Activated CD8-positive, alpha-beta memory T cell treated with anti-CD3 and anti-CD28 coated beads, Interleukin-2, amount 50 U/mL, for 48 hours (primary cell): ENCODE data around the gene NWD2.
"Not testable (repeated sequence)": the region's sequence is repeated elsewhere in the genome, so short reads cannot be mapped to it uniquely, and the experiment has no call there.

Experiments used
- DNase-seq: peaks from one replicate; pipeline ENCODE4 v3.0.0-alpha.2; 2020

NWD2 gene, protein sequence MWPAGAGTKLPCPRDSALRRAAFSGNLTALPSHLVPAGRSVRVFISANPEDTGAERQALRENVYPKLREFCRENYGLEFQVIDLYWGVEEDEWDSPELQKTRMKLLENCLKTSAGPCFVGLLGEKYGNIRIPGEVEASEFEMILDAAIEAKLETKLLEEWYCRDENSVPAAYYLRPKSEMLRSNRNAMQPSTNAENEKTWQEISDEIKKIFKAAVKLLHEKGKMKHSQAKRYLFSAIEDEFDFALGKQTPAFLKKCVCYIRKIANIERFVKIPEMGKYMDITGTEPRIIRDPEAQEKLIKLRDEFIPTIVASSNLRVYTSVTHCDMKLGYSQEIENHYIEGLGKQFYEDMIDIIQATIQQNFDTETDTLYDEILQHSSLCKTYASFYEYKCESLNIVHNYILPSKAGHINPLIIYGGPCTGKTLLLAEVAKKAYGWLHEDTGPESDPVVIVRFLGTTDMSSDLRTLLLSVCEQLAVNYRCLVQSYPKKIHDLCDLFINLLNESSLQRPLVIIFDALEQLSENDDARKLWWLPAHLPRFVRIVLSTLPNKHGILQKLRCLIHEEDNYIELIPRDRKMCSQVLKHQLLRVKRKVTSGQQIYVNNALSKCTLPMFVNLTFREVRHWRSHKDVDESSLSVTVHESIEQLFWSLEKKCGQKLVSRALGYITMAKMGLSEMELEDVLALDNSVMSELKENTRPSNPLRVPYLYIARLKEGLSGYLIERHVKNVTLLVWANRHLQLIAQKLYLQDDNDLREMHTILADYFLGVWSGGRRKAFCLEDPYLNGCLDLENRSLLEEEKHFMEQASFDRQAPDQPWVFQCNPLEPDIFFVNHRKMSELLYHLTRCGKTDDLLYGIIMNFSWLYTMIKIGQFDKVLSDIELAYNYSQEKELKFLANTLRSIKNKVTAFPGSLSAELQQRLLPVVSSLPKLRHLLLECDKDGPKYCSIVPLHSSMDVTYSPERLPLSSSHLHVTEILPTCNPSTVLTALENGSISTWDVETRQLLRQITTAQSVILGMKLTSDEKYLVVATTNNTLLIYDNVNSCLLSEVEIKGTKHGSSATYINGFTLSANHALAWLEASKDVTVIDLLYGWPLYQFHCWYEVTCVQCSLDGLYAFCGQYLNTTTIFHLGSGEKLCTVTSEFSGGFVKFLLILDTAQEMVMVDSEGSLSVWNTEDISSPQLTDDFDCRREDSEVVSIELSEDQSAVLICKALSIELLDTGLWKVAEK (N-terminal part only)

DNA sequence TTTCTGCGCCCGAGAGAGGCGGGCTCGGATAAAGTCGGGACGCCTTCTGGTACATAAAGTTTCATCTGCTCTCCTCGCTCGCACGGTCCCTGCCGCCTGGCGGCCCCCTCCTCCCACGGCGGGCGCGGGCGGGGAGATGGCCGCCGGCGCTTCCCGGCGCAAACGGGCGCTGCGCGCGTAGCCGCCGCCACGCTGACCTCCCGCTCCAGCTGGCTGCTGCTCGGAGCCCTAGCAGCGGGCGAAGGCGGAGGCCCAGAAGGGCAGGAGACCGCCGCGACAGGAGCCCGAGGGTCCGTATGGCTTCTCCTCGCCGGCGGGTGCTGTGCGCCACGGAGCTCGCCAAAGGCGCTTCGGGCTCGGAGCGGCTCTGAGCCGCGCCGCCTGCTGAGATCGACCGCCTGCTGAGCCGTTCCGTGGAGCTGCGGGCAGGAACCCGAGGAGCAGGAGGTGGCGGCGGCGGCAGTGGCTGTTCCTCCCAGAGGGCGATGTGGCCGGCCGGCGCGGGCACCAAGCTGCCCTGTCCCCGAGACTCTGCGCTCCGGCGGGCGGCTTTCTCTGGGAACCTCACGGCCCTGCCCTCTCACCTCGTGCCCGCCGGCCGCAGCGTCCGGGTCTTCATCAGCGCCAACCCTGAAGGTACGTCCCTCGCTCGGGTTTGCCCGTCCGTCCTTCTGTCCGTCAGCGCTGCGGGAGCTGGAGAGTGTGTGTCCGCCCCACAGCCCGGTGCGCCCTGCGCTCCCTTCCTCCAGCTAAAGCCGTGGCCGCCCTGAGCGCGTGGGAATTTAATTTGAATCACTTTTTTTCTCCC is at the start of gene NWD2:
Gene NWD2 (plus strand): TSS at position 161 of the 808 bp plus-strand sequence. CDS start 325 bp downstream, at position 486.
- no peak for DNase-seq

DNA sequence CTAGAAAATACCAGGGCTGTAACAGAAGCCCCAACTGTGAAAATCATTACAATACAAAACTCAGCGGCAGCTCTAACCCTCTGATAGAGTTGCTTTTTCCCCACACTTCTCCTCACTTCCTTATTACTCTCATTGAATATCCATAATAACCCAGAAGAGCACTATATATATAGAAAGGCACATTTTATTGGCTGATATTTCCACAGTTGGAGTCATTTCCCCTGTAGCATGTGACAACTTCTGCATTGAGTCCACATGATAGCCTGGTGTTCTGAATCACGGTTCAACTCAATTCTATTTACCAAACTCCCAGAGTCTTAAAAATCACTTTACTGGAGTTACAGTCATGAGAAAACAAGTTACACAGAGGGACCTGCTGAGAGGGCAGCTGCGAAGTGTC is 46.6 kb upstream of the NWD2 start:
- DNase-seq: no peak

DNA sequence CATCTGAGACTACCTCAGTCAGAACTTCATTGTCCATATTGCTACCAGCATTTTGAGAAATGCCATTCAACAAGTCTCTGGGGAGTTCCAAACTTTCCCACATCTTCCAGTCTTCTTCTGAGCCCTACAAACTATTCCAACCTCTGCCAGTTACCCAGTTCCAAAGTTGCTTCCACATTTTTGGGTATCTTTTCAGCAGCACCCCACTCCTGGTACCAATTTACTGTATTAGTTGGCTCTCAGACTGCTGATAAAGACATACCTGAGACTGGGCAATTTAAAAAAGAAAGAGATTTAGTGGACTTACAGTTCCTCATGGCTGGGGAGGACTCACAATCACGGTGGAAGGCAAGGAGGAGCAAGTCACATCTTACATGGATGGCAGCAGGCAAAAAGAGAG is 39.8 kb upstream of the NWD2 start:
- DNase-seq: not testable (repeated sequence)

DNA sequence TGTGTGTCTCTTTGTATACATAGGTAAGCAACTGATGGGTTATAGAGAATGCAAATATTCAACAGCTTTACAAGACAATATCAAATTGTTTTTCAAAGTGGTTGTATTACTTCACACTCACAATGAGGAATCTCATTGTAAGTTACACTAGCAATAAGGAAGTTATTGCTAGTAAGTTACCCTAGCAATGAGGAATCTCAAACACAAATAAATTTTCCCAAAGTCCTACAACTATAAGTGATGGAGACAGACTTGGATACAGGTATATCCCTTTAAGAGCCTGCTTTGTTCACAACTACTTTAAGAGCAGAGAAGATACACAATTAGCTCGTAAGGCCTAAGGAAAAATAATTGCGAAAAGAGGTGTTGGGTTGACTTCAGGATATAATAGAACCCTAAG is 28.3 kb upstream of the NWD2 start:
- no peak for DNase-seq

DNA sequence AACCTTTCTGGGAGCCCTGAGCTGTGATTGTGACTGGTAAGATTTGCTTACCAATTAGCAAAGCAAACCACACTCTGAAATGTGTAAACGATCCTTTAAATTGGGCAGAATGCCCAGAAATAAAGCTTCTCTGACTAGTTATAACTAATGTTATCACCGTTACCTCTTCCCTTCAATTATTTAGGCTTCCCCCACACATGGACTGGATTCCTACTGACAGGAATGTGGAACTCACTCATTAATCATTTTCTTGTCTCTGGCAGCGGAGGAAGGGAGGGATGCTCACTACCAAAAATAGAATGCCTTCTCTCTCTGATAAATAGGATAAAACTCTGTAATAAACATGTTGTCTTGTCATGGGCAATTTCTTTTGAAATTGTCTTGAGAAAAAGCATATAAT is 25.3 kb upstream of the NWD2 start:
- no peak for DNase-seq

DNA sequence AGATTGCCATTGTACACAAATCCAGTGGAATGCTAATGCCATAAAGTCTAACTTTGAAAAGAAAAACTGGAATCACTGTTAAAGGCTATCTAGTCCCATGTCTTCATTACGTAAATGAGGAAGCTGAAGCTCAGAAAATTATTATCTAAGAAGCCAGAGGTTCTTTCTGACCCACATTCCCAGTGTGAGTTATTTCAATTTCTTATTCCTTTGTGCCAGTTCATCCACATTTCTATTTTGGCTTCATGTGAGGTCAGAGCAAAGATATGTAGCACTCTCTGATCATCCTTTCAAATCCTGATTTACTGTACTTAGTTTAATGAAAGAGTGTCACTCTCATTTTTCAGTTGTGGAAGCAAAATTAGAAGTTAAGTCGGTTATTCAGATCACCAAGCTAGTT is 24.6 kb upstream of the NWD2 start:
- DNase-seq: no peak

DNA sequence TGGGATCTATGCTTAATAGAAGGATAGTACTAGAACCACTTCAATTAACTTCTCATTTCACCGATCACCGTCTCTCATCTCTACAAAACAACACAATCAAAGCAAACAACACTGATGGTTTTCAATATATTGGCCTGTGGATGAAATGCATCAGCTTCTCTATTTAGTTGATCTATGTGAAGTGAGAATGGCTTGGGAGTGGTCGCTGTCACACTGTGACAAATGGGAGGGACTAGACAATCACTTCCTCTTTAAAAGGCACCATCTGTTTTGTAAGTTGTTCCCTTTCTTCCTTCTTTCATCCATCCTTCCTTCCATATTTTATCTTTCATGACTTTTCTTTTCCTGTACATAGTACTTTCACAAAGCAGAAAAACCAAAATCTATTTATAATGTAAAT is 23.9 kb upstream of the NWD2 start:
- DNase-seq: no peak

DNA sequence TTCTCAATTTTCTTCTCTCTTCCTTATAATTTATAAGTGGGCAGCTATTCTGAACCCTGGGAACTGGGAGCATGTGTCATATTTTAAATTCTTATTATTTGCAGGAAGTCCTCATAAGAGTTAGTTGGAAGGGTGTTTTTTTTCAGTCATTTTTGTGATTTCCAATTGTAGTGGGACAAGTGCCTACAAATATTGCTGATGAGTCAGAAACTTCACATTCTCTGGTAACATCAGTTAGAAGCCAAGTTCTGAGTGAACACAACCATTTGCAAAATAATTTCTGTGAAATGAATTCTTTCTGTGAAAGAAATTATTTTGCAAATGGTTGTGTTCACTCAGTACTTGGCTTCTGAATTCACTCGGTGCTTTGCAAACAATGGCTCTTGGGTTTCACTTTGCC is 20.8 kb upstream of the NWD2 start:
- DNase-seq: no peak

DNA sequence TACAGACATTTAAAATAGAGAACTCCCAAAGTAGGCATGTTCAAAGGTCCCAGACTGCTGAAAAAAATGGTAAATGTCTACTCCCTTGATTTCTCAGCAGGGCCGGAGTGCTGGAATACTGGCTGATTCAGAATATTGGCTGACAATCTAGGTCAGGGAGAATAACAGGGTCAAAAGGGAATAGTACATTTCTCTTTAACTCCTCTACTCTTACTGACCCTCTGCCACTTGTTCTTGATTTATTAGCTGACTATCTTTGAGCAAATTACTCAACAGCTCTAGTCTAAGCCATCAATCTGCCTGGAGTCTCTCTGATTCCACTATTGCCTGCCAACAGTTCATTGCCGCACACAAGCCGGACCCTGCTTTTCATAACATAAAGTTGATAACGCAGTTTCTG is 19.7 kb upstream of the NWD2 start:
- DNase-seq: no peak

DNA sequence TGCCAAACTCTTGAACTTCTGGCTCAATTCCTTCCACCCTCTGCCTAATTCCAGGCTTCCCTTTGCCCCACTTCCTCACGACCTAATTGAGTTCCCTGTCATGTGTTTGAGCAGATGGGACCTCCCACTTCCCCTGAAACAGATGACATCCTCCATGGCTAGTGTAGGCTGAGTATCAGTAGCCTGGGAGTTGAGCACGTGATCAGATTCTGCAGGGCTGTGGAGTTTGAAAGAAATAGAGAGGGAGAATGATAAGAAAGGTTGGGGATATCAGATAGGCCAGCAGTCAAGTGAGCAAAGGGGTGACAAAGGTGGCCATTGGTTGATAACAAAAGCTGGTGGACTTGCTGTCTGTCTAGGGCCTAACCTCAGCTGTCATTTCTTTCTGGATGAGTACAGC is 18.8 kb upstream of the NWD2 start:
- DNase-seq: no peak

DNA sequence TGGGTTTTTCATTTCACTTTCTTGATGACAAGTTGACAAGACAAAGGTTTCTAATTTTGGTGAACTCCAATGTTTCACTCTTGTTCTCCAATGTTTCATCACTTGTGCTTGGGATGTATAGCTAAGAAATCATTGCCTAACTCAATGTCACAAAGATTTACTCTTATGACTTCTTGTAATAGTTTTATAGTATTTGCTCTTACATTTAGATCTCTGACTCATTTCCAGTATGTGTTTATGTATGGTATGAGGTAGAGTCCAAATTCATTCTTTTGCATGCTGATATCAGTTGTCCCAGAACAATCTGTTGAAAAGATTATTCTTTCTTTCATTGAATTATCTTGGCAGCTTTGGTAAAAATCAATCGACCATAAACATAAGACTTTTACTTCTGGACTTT is 12.2 kb upstream of the NWD2 start:
- DNase-seq: no peak

DNA sequence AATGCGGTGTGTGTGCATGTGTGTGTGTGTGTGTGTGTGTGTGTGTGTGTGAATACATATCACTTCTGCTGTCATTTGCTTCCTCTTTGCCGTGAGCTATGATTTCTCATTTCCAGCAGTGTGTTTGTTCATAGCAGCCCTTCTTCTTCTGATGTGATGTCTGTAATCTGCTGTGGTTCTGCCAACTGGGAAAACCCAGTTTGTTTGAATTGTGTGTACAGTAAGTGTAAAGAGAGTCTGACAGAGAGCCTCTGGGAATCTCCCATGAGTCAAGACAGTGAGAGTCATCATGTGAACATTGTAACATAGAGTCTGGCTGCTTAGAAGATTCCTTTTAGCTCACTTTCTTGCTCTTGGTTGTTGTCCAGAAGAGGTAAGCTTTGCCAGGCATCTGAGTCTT is 8.4 kb upstream of the NWD2 start:
- DNase-seq: no peak

DNA sequence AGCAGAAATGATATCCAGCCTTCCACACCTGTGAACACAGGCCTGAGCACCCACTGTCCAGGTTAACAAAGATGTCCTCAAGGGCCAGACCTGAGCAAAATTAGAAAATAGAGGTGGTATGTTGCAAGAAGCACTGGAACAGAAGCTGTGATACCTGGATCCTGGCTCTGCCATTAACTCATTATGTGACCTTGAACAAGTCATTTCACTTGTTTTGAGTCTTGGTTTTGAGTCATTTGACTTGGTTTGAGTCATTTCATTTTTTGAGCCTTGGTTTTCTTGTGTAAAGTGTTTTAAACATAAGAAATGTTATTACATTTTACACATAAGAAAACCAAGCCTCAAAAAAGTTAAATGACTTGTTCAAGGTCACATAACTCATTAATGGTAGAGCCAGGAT is 2.9 kb upstream of the NWD2 start:
- DNase-seq: no peak

DNA sequence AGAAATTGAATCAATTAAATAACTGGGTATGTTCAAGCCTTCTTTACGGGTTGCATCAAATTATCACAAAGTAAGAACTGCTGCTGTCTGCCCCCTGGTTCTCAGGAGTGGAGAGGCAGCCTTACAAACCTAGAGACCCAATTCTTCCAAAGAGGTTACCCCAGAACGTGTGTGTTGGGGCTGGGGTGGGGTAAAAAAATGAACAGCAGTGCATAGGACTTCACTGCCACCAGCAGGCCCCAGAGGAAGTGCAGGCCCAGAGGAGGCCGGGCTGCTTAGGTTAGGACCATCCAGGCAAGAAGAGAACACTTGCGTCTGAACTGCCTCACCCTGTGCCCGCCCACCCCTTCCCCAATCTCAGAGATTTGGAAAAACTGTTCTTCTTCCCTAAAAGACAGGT is 1.5 kb upstream of the NWD2 start:
- no peak for DNase-seq

DNA sequence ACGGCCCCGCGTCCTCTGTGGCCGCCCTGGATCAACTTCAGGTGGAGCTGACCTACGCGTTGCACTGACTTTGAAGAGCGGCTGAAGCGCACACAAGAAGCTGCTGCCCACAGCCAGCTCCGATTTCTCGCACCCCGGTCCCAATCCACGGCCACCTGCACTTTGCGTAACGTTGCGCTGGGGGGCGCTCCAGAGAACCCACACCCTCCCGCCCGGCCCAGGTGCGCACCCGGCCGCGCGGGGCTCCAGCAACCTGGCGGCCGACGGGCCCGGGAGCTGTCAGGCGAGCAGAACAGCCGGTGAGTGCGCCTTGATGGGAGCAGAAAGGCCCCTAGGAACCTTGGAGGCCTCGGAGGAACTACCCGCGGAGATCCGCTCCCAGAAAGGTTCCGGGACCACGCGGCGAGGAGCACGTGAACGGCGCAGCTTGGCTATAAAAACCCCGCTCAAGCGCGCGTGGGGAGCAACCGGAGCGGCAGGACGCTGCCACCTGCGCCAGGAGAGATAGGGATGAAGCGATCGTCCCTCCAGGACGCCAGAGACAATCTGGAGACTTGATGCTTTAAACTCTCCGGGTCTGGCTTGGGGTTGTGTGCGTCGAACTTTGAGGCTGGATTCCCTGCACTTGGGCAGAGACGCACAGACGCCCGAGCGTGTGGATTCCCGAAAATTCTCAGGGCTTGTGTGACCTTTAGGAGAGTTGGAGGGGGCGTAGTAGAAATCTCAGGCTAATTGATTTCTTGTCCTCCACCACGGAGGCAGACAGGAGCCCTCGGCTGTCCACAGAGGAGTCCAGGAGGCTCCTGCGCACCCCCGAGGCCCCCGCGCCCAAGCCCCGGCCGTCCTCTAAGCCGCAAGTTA is 591 bp upstream of the NWD2 start:
- DNase-seq: no peak

DNA sequence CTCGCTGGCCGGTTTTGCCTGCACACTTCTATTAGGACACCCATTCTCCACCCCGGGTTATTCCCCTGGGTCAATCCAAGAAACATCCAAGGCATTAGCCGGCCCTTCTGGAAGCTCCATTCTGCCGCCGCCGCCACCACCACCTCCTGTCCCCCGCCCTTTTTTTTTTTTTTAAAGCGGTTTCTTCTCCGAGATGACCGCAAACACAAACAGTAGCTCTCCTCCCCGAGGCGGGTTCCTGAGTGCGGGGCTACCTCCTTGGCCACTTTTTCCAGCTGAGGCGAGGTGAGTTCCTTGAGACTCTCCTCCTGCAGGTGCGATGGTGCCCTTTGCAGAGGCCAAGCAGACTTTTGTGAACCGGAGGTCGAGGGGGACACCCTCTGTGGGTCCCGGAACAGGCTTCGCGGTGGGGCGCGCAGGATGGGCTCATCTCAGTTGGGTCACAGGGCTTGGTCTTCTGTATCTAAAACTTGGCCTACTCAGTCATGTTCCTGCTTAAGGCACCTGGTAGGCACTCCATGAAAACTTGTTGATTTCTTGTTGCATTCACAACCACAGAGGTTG is 930 bp downstream of the NWD2 start:
- DNase-seq: no peak

DNA sequence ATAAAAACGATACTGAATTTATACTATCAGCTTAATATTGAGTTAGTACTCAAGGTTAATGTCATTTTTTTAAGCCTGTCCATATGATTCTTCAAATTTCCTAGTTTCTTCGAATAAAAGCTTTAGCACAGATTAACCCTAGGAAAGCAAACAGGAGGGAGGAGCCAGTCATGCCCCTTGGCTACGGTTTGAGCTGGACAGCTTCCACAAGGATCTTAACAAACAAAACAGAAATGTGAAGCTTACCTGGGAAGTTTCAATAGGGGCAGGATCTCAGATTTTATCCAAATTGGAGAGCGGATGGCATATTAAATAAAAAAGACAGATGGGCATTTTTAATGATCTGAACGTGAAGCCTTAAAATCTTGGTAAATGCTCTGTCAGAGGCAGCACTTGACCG is 2.3 kb downstream of the NWD2 start:
- no peak for DNase-seq

DNA sequence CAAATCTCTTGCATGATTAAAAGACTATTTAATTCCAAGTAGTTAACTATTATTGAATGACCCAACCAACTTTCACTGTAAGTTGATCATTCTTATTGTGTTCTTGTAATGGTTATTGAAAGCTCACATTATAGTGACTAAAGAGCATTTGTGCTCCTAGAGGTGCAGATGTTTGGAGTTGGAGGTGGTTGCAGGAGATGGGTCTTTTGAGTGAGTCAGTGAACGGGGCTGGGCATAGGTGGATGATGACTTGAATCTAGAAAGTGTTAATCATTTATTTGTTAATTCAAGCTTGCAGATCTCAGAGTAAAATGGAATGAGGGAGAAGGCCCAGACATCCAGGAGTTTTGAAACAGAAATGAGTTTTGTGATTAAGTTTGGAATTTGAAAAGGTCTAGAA is 13.7 kb downstream of the NWD2 start:
- no peak for DNase-seq

DNA sequence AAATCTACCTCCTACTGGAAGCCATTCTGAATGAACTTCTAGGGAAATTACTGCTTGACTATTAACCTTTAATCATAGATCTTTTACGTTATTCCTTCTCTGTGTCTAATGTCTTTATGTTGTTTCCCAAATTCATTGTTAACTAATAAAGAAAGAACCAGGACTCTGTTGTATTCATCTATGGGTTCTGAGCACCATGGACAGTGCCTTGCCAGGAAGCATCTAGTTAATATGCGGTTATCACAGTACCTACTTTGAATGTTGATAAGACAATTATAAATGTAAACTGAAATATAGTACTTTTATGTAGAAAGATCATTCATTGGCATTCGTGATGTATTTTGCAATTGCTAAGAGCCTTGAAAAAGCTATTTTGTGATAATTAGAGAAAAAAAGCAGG is 23.8 kb downstream of the NWD2 start:
- DNase-seq: no peak

DNA sequence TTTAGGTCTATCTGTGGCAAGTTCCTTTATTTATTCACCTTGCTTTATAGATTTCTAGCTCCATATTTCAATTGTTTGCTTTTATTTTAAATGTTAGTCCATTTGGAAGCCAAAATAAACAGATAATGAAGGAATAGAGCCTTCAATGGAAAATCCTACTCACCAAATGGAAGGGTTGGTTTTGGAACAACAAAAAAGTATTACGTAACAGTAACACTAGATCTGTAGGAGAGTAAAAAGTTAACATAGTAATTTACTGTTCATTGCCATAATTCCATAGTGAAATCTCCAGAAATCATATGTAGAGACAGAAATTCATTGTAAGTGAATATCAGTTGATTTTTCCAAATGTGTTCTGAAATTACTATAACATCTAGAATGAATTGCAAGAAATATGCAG is 34.6 kb downstream of the NWD2 start:
- DNase-seq: no peak

DNA sequence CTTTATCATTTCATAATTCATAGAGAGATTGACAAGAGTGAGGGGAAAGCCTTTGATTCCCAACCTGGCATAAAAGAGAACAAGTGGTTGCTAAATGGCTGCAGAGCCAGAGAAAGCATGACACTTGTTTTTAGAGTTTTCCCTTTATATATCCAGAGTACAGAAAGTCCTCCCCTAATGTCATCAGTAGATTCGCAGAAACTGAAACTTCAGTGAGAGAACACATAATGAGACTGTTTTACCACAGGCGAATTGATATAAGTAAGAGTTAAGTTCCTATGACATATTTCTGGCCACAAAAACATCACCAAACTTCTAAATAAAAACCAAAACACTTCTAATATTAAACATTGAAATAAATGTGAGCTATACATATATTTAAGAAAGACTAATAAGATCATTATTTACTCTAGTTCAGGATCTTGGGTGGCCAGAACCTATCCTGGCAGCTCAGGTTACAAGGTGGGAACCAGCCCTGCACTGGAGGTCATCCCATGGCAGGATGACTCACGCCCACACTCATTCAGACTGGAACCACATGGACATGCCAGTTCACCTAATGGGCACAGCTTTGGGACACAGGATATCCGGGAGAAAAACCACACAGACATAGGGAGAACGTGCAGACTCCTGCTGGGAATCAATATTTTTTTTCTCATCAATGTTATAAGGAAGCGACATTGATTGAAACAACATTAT is 35.5 kb downstream of the NWD2 start:
- DNase-seq: no peak
